ENCODE results near the gene UAP1L1. TPM values are rescaled to one million over a fixed set of nuclear protein-coding genes. Genes with fewer than 3 reads are reported as not detected.
A peak's percentile ranks its signal among the peaks of the same experiment; 100 is the strongest.

Gene UAP1L1
- total RNA-seq, 4 donors from 2014 or later, result 8.1 to 20.7 (median 12.3) TPM

- peaks cover 0 to 42% (median 18%) of the 10 kb centered on the region in 4 donors for H3K4me1 ChIP-seq
Observed at GRCh38 chr9:137086531-137087408, 9.5 kb downstream of the UAP1L1 start, which contains the start of gene MAN1B1. TSS of gene MAN1B1 (plus strand) at chr9:137086985. CDS start at chr9:137087000, 15 bp downstream.

GRCh38 chr9:137087409-137087925 lies 10.2 kb downstream of the UAP1L1 start:
- peak overlapping the region; percentile 81 to 96 (median 88) for H3K4me3 ChIP-seq
- no peaks in the 10 kb centered on the region for H3K9me3 ChIP-seq
- H3K27me3 ChIP-seq, result no peaks in the 10 kb centered on the region
- peak overlapping the region; percentile 81 to 97 (median 94) for H3K27ac ChIP-seq
- peaks cover 0 to 54% (median 3%) of the 10 kb centered on the region in 3 donors for H3K36me3 ChIP-seq
- TF ChIP-seq POLR2A (IDR thresholded peaks at IDR 0.05) (no peak), CTCF (IDR thresholded peaks at IDR 0.05) (no peak), EP300 (IDR thresholded peaks at IDR 0.05) (no peak)
- 9 to 14% methylated on average over 14 to 22 of the region's 22 CpGs for WGBS, 2 donors
- H3K4me1 ChIP-seq, result peaks cover 0 to 42% (median 18%) of the 10 kb centered on the region in 4 donors
- DNase-seq (ENCODE audit: low spot score in 2 of 2), result no peak

More at GRCh38 chr9:137086531-137087408, 9.5 kb downstream of the UAP1L1 start, which contains the start of gene MAN1B1:
- TF ChIP-seq POLR2A (IDR thresholded peaks at IDR 0.05) (peak in 1 of 2 donors; percentile 77), EP300 (IDR thresholded peaks at IDR 0.05) (peak; percentile 94 to 98), CTCF (IDR thresholded peaks at IDR 0.05) (peak in 2 of 5 experiments; percentile 16 to 49)
- H3K9me3 ChIP-seq, result no peaks in the 10 kb centered on the region
- peak; percentile 94 for DNase-seq (ENCODE audit: low spot score in 2 of 2)
- no peaks in the 10 kb centered on the region for H3K27me3 ChIP-seq
- H3K27ac ChIP-seq, result peak within 1 kb of the TSS; percentile 81 to 97 (median 94)
- H3K36me3 ChIP-seq, result peaks cover 0 to 54% (median 3%) of the 10 kb centered on the region in 3 donors
- 0% methylated on average over 24 to 47 of the region's 101 CpGs for WGBS, 2 donors
- peak within 1 kb of the TSS; percentile 81 to 96 (median 88) for H3K4me3 ChIP-seq

GRCh38 chr9:137088121-137088520 lies 10.8 kb downstream of the UAP1L1 start:
- WGBS, 2 donors, result 86 to 89% methylated on average over 5 of the region's 5 CpGs
- Histone ChIP-seq H3K9me3 (no peaks in the 10 kb centered on the region), H3K27ac (no peak overlapping the region), H3K36me3 (peaks cover 0 to 54% (median 0%) of the 10 kb centered on the region in 3 donors), H3K4me3 (no peak overlapping the region), H3K4me1 (peaks cover 0 to 42% (median 18%) of the 10 kb centered on the region in 4 donors), H3K27me3 (no peaks in the 10 kb centered on the region)
- TF ChIP-seq CTCF (IDR thresholded peaks at IDR 0.05), result no peak
- no peak for DNase-seq (ENCODE audit: low spot score in 2 of 2)

- no peaks in the 10 kb centered on the region for H3K9me3 ChIP-seq
- H3K4me1 ChIP-seq, result peaks cover 0 to 42% (median 18%) of the 10 kb centered on the region in 4 donors
- no peak overlapping the region for H3K4me3 ChIP-seq
- peaks cover 0 to 58% (median 0%) of the 10 kb centered on the region in 3 donors for H3K36me3 ChIP-seq
- TF ChIP-seq CTCF (IDR thresholded peaks at IDR 0.05) (no peak), EP300 (IDR thresholded peaks at IDR 0.05) (no peak), POLR2A (IDR thresholded peaks at IDR 0.05) (no peak)
- no peak overlapping the region for H3K27ac ChIP-seq
- no peak for DNase-seq (ENCODE audit: low spot score in 2 of 2)
- no peaks in the 10 kb centered on the region for H3K27me3 ChIP-seq
- WGBS, 2 donors, result 76 to 80% methylated on average over 11 of the region's 11 CpGs
Observed at GRCh38 chr9:137089232-137089947, 12.1 kb downstream of the UAP1L1 start.

Data from tibial nerve (tissue), 4 donors.